H9 (cell line): ENCODE data around the gene GIPC2. TPM values are rescaled to one million over a fixed set of nuclear protein-coding genes. Genes with fewer than 3 reads are reported as not detected.

Source experiments
- DNase-seq: peaks from one replicate; pipeline ENCODE4 v3.0.0-alpha.2; 2017
- H2AFZ ChIP-seq: one replicate; pipeline ENCODE4 v1.6.1; 2013; ENCODE audit warnings: mild to moderate bottlenecking, low read length, control low read depth, moderate library complexity
- H2AK5ac ChIP-seq: 2 replicates; pipeline ENCODE4 v1.6.1; 2013; ENCODE audit warnings: low read length, control low read depth, mixed read lengths; ENCODE audit not compliant: insufficient read length
- H2BK120ac ChIP-seq: one replicate; pipeline ENCODE4 v1.6.1; 2013; ENCODE audit warnings: low read depth, mild to moderate bottlenecking, low read length, control low read depth, inconsistent platforms; ENCODE audit not compliant: poor library complexity, severe bottlenecking
- H2BK12ac ChIP-seq: 2 replicates; pipeline ENCODE4 v1.6.1; 2013; ENCODE audit warnings: low read length, control low read depth, mixed read lengths, low read depth; ENCODE audit not compliant: insufficient read length
- H2BK15ac ChIP-seq: 2 replicates; pipeline ENCODE4 v1.6.1; 2013; ENCODE audit warnings: low read depth, low read length, control low read depth
- H2BK20ac ChIP-seq: one replicate; pipeline ENCODE4 v1.6.1; 2013; ENCODE audit warnings: low read depth, mild to moderate bottlenecking, low read length, control low read depth, inconsistent platforms; ENCODE audit not compliant: poor library complexity, severe bottlenecking
- H2BK5ac ChIP-seq: 2 replicates; pipeline ENCODE4 v1.6.1; 2013; ENCODE audit warnings: low read length, control low read depth, mixed read lengths; ENCODE audit not compliant: insufficient read length
- H3K14ac ChIP-seq: 2 replicates; pipeline ENCODE4 v1.6.1; 2013; ENCODE audit warnings: low read length, control low read depth; ENCODE audit not compliant: insufficient read depth
- H3K18ac ChIP-seq: 2 replicates; pipeline ENCODE4 v1.6.1; 2013; ENCODE audit warnings: low read depth, mild to moderate bottlenecking, mixed read lengths, low read length, control low read depth; ENCODE audit not compliant: insufficient read length
- H3K23ac ChIP-seq: 2 replicates; pipeline ENCODE4 v1.6.1; 2013; ENCODE audit warnings: low read length, control low read depth, mixed read lengths, low read depth; ENCODE audit not compliant: insufficient read length
- H3K23me2 ChIP-seq: 2 replicates; pipeline ENCODE4 v1.6.1; 2013; ENCODE audit warnings: low read depth, mild to moderate bottlenecking, mixed read lengths, low read length, control low read depth; ENCODE audit not compliant: insufficient read length, poor library complexity, severe bottlenecking
- H3K27ac ChIP-seq: 2 replicates; pipeline ENCODE4 v1.5.1; 2013; ENCODE audit warnings: low read length, control low read depth, mixed read lengths, low read depth; ENCODE audit not compliant: insufficient read length
- H3K27me3 ChIP-seq: 2 replicates; pipeline ENCODE4 v1.6.1; 2013; ENCODE audit warnings: low read length, control low read depth, inconsistent platforms; ENCODE audit not compliant: insufficient read depth
- H3K4ac ChIP-seq: 2 replicates; pipeline ENCODE4 v1.6.1; 2013; ENCODE audit warnings: low read depth, mild to moderate bottlenecking, control low read depth, inconsistent platforms, low read length, moderate library complexity
- H3K4me1 ChIP-seq: 2 replicates; pipeline ENCODE4 v1.6.1; 2013; ENCODE audit warnings: low read length, control low read depth, inconsistent platforms; ENCODE audit not compliant: insufficient read depth
- H3K4me2 ChIP-seq: 2 replicates; pipeline ENCODE4 v1.6.1; 2013; ENCODE audit warnings: low read length, control low read depth, mixed read lengths; ENCODE audit not compliant: insufficient read length, insufficient read depth
- H3K56ac ChIP-seq: 2 replicates; pipeline ENCODE4 v1.6.1; 2013; ENCODE audit warnings: low read depth, mild to moderate bottlenecking, mixed read lengths, low read length, control low read depth; ENCODE audit not compliant: insufficient read length
- H3K79me1 ChIP-seq: 2 replicates; pipeline ENCODE4 v1.6.1; 2013; ENCODE audit warnings: low read depth, mild to moderate bottlenecking, moderate library complexity, low read length, control low read depth, inconsistent platforms; ENCODE audit not compliant: insufficient read depth, poor library complexity, severe bottlenecking
- H3K79me2 ChIP-seq: 2 replicates; pipeline ENCODE4 v1.6.1; 2013; ENCODE audit warnings: low read length, control low read depth, inconsistent platforms; ENCODE audit not compliant: insufficient read depth
- H3K9ac ChIP-seq: 2 replicates; pipeline ENCODE4 v1.6.1; 2013; ENCODE audit warnings: low read length, control low read depth, mixed read lengths; ENCODE audit not compliant: insufficient read length; ENCODE audit errors: extremely low read depth
- H3K9me3 ChIP-seq: one replicate; pipeline ENCODE4 v1.6.1; 2013; ENCODE audit warnings: low read depth, low read length, inconsistent platforms; ENCODE audit not compliant: control insufficient read depth
- H3T11ph ChIP-seq: one replicate; pipeline ENCODE4 v1.6.1; 2013; ENCODE audit warnings: mild to moderate bottlenecking, low read length, control low read depth, inconsistent platforms
- H4K20me1 ChIP-seq: one replicate; pipeline ENCODE4 v1.6.1; 2013; ENCODE audit not compliant: control insufficient read depth, insufficient read length, insufficient read depth
- H4K5ac ChIP-seq: 2 replicates; pipeline ENCODE4 v1.6.1; 2013; ENCODE audit warnings: low read depth, mild to moderate bottlenecking, mixed read lengths, low read length, control low read depth; ENCODE audit not compliant: insufficient read length
- H4K8ac ChIP-seq: replicated peaks from 2 replicates; pipeline ENCODE4 v1.6.1; 2013; ENCODE audit warnings: low read length, control low read depth, mixed read lengths, low read depth; ENCODE audit not compliant: insufficient read length
- H4K91ac ChIP-seq: 2 replicates; pipeline ENCODE4 v1.6.1; 2013; ENCODE audit warnings: low read depth, mild to moderate bottlenecking, moderate library complexity, mixed read lengths, low read length, control low read depth; ENCODE audit not compliant: insufficient read length
- H3K27ac Mint-ChIP-seq, 3 experiments: 2 replicates in 2 of 3; 3 replicates in 1 of 3; pipeline ENCODE4 v1.8.0; 2020 to 2021; ENCODE audit warnings: mixed read lengths in 3 of 3, mild to moderate bottlenecking in 1 of 3, moderate library complexity in 1 of 3
- H3K27me3 Mint-ChIP-seq: 2 replicates; pipeline ENCODE4 v1.8.0; 2021; ENCODE audit warnings: low read depth, mild to moderate bottlenecking, moderate library complexity, mixed read lengths
- H3K36me3 Mint-ChIP-seq, 3 experiments: 2 replicates in 2 of 3; 3 replicates in 1 of 3; pipeline ENCODE4 v1.8.0; 2020 to 2021; ENCODE audit warnings: low read depth in 3 of 3, mixed read lengths in 3 of 3; ENCODE audit not compliant: insufficient read depth in 1 of 3
- H3K4me1 Mint-ChIP-seq, 2 experiments: 2 replicates each; pipeline ENCODE4 v1.8.0; 2020; ENCODE audit warnings: mixed read lengths in 2 of 2
- H3K4me3 Mint-ChIP-seq, 2 experiments: 2 replicates in 1 of 2; 3 replicates in 1 of 2; pipeline ENCODE4 v1.8.0; 2020 to 2021; ENCODE audit warnings: mild to moderate bottlenecking in 2 of 2, mixed read lengths in 2 of 2, moderate library complexity in 1 of 2
- H3K9me3 Mint-ChIP-seq, 2 experiments: 2 replicates in 1 of 2; 3 replicates in 1 of 2; pipeline ENCODE4 v1.8.0; 2020; ENCODE audit warnings: mild to moderate bottlenecking in 2 of 2, mixed read lengths in 2 of 2, moderate library complexity in 1 of 2
- CTCF ChIP-seq: fragments of 200-600 bp; sonication (generic); conservative IDR thresholded peaks from 3 replicates; pipeline ENCODE4 v1.8.0; 2021; ENCODE audit warnings: antibody characterized with exemption, mild to moderate bottlenecking
- WGBS: extraction: QIAGEN DNeasy Blood & Tissue Kit; methylation state at CpG from one replicate; pipeline ENCODE4 v1.1.7; 2013; ENCODE audit warnings: missing lambda C conversion rate, low lambda C conversion rate, mixed read lengths; ENCODE audit not compliant: insufficient read length; ENCODE audit errors: extremely low coverage; 5-methylcytosine and 5-hydroxymethylcytosine counted together
- total RNA-seq: library from RNA; stranded (reverse); gene quantifications from 2 replicates; pipeline ENCODE4 v1.2.1, GENCODE V29; 2021

The GIPC2 gene
- total RNA-seq, 1 experiment from 2014 or later = 0.85 TPM

- H4K91ac ChIP-seq = no peak overlapping the region
- H3K56ac ChIP-seq = no peak overlapping the region
- H3K27ac ChIP-seq = no peak overlapping the region
- Mint-ChIP-seq H3K4me1 (no peaks in the 10 kb centered on the region), H3K9me3 (no peaks in the 10 kb centered on the region), H3K4me3 (no peak overlapping the region), H3K36me3 (no peaks in the 10 kb centered on the region), H3K27me3 (peaks cover 3% of the 10 kb centered on the region; the same call in 1 of the 2 replicates), H3K27ac (no peak overlapping the region)
- no peak for TF ChIP-seq CTCF
- H3K4me1 ChIP-seq = no peaks in the 10 kb centered on the region
- H3K23me2 ChIP-seq = no peaks in the 10 kb centered on the region
- H3K79me2 ChIP-seq = no peaks in the 10 kb centered on the region
- H2BK120ac ChIP-seq = no peak overlapping the region
- no peak for DNase-seq
- no peaks in the 10 kb centered on the region for H3K9me3 ChIP-seq
- H4K5ac ChIP-seq = no peak overlapping the region
- H3T11ph ChIP-seq = no peak overlapping the region
- no peak overlapping the region for H2BK12ac ChIP-seq
- no peak overlapping the region for H4K8ac ChIP-seq
- H3K9ac ChIP-seq = no peak overlapping the region
- H2AFZ ChIP-seq = no peak overlapping the region
- H3K23ac ChIP-seq = no peak overlapping the region
- H2BK15ac ChIP-seq = no peak overlapping the region
- H3K14ac ChIP-seq = no peak overlapping the region
- H2AK5ac ChIP-seq = no peak overlapping the region
- H3K27me3 ChIP-seq = no peaks in the 10 kb centered on the region
- no peak overlapping the region for H2BK5ac ChIP-seq
- WGBS = no CpG with 5 or more reads among the region's 5 CpGs
- no peak overlapping the region for H3K4ac ChIP-seq
- no peak overlapping the region for H2BK20ac ChIP-seq
- H3K79me1 ChIP-seq = no peaks in the 10 kb centered on the region
- no peak overlapping the region for H3K4me2 ChIP-seq
- H3K18ac ChIP-seq = no peak overlapping the region
- H4K20me1 ChIP-seq = no peaks in the 10 kb centered on the region
These were observed 9.3 kb upstream of the GIPC2 start for GRCh38 chr1:78036450-78036849.
